ENCODE results near the gene LYSMD1.
"Not testable (repeated sequence)": the region's sequence is repeated elsewhere in the genome, so short reads cannot be mapped to it uniquely, and the experiment has no call there.

The LYSMD1 gene

DNA sequence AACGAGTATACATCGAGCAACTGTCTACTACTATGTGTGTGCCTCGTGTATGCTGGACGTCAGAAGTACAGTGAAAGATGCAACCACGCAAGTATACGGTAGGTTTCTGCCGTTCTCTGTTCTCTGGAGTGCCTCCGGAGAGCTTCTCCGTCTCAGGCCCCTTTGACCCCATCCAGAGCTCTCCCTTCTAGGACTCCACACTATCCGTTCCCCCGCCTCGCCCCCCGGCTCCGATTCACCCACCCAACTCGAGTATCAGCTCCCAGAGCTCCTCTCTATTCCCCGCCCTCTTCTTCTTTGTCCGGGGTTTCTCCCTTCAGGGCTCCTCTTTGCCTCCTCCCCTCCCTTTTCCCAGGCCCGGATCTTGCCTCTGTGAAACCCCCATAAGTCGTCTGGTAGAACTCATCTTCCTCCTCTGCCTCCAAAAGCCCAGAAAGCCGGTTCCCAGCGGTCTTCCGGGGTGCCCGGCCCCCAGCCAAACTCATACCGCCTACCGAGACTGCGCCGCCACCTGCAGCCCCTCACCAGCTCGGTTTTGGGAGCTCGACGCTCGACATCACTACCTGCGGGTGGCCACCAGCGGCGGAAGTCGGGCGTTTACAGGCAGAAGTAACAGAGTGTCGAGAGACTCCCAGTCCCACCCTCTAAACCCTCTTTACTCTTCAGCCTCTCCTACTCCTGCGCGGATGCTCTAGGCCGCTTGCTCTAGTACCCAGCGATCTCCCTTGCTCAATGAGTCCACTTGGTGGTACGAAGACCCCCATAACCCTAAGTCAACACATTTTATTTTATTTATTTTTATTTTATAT is 24.1 kb upstream of the LYSMD1 start, which contains the start of gene VPS72:
TSS of gene VPS72 (minus strand) at position 561 of the 809 bp plus-strand sequence. CDS start at position 485, 76 bp downstream.
- peak within 1 kb of the TSS; percentile 73 for H3K9ac ChIP-seq (ENCODE audit: low read depth, low read length)
- ATAC-seq (ENCODE audit: insufficient read depth, low read depth): peak; percentile 91
- peak; percentile 94 for DNase-seq
- H3K9me3 ChIP-seq (ENCODE audit: insufficient read depth, low read length, severe bottlenecking): no peaks in the 10 kb centered on the region
- H3K79me2 ChIP-seq (ENCODE audit: insufficient read depth, low read length): peaks cover 39% of the 10 kb centered on the region
- H3K27me3 ChIP-seq (ENCODE audit: insufficient read depth, low read length, poor library complexity): no peaks in the 10 kb centered on the region
- peak within 1 kb of the TSS; percentile 46 to 66 for H3K4me3 ChIP-seq (ENCODE audit: low read depth in 1 of 2, low read length in 2 of 2)
- H2AFZ ChIP-seq (ENCODE audit: low read depth, low read length): peak within 1 kb of the TSS; percentile 78
- H3K4me2 ChIP-seq (ENCODE audit: insufficient read depth, low read length): peak within 1 kb of the TSS; percentile 63
- peaks cover 14% of the 10 kb centered on the region for H3K36me3 ChIP-seq (ENCODE audit: insufficient read depth, low read length)
- peak within 1 kb of the TSS; percentile 82 for H3K27ac ChIP-seq (ENCODE audit: low read length)
- peaks cover 28% of the 10 kb centered on the region for H3K4me1 ChIP-seq (ENCODE audit: insufficient read depth, low read length)
- TF ChIP-seq, protein P1, sequence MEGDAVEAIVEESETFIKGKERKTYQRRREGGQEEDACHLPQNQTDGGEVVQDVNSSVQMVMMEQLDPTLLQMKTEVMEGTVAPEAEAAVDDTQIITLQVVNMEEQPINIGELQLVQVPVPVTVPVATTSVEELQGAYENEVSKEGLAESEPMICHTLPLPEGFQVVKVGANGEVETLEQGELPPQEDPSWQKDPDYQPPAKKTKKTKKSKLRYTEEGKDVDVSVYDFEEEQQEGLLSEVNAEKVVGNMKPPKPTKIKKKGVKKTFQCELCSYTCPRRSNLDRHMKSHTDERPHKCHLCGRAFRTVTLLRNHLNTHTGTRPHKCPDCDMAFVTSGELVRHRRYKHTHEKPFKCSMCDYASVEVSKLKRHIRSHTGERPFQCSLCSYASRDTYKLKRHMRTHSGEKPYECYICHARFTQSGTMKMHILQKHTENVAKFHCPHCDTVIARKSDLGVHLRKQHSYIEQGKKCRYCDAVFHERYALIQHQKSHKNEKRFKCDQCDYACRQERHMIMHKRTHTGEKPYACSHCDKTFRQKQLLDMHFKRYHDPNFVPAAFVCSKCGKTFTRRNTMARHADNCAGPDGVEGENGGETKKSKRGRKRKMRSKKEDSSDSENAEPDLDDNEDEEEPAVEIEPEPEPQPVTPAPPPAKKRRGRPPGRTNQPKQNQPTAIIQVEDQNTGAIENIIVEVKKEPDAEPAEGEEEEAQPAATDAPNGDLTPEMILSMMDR (IDR thresholded peaks at IDR 0.05; ENCODE audit: borderline replicate concordance, extremely low read depth, low read length, poor library complexity, severe bottlenecking): peak; percentile 19
- no peak for TF ChIP-seq EZH2 (IDR thresholded peaks at IDR 0.05; ENCODE audit: borderline replicate concordance, low read depth, low read length, severe bottlenecking)
- no peaks in the 10 kb centered on the region for H4K20me1 ChIP-seq (ENCODE audit: insufficient read depth, low read length)

DNA sequence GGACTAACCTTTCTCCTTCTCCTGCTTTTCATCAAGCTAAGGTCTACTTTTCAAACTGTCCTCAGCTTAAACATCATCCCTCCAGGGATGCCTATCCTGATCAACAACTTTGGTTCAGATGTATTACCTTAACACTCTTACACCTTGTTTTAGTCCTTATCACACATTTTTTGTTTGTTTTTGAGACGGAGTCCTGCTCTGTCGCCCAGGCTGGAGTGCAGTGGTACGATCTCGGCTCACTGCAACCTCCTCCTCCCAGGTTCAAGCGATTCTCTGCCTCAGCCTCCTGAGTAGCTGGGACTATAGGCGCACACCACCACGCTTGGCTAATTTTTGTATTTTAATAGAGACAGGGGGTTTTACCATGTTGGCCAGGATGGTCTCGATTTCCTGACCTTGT is 23.0 kb upstream of the LYSMD1 start:
- peak overlapping the region; percentile 46 to 66; a peak in 3 of 4 replicates for H3K4me3 ChIP-seq (ENCODE audit: low read depth in 1 of 2, low read length in 2 of 2)
- DNase-seq; H4K20me1 ChIP-seq (ENCODE audit: insufficient read depth, low read length); H3K27me3 ChIP-seq (ENCODE audit: insufficient read depth, low read length, poor library complexity); H3K9me3 ChIP-seq (ENCODE audit: insufficient read depth, low read length, severe bottlenecking); ATAC-seq (ENCODE audit: insufficient read depth, low read depth); H2AFZ ChIP-seq (ENCODE audit: low read depth, low read length): not testable (repeated sequence)
- peak overlapping the region; percentile 82 for H3K27ac ChIP-seq (ENCODE audit: low read length)
- H3K36me3 ChIP-seq (ENCODE audit: insufficient read depth, low read length): peaks cover 24% of the 10 kb centered on the region
- peaks cover 28% of the 10 kb centered on the region for H3K4me1 ChIP-seq (ENCODE audit: insufficient read depth, low read length)
- H3K4me2 ChIP-seq (ENCODE audit: insufficient read depth, low read length): peak overlapping the region; percentile 63
- H3K79me2 ChIP-seq (ENCODE audit: insufficient read depth, low read length): peaks cover 39% of the 10 kb centered on the region
- peak overlapping the region; percentile 73 for H3K9ac ChIP-seq (ENCODE audit: low read depth, low read length)

DNA sequence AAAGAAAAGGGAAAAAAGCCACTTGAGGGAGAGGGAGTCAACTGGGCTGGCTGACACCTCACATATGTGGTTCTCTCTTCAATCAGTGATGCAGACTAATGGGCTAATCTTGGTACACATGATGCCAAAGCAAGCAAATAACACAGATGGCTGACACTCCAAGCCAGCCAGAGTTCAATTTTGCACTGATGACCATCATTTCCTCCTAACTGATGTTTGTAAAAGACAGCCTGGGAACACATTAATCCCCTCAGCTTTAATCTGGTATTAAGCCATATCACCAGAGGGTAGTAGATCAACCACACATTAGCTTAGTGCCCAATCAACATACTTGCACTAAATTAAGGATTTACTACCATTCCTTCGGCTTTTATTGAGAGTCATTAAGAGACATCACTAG is 21.5 kb upstream of the LYSMD1 start:
- TF ChIP-seq, protein P1 (IDR thresholded peaks at IDR 0.05; ENCODE audit: borderline replicate concordance, extremely low read depth, low read length, poor library complexity, severe bottlenecking): no peak
- no peak for TF ChIP-seq EZH2 (IDR thresholded peaks at IDR 0.05; ENCODE audit: borderline replicate concordance, low read depth, low read length, severe bottlenecking)
- no peaks in the 10 kb centered on the region for H3K9me3 ChIP-seq (ENCODE audit: insufficient read depth, low read length, severe bottlenecking)
- DNase-seq: no peak
- H3K27me3 ChIP-seq (ENCODE audit: insufficient read depth, low read length, poor library complexity): no peaks in the 10 kb centered on the region
- H3K36me3 ChIP-seq (ENCODE audit: insufficient read depth, low read length): peaks cover 36% of the 10 kb centered on the region
- ATAC-seq (ENCODE audit: insufficient read depth, low read depth): no peak
- H3K9ac ChIP-seq (ENCODE audit: low read depth, low read length): no peak overlapping the region
- peaks cover 28% of the 10 kb centered on the region for H3K4me1 ChIP-seq (ENCODE audit: insufficient read depth, low read length)
- H3K27ac ChIP-seq (ENCODE audit: low read length): no peak overlapping the region
- H3K79me2 ChIP-seq (ENCODE audit: insufficient read depth, low read length): peaks cover 39% of the 10 kb centered on the region
- H2AFZ ChIP-seq (ENCODE audit: low read depth, low read length): no peak overlapping the region
- no peak overlapping the region for H3K4me3 ChIP-seq (ENCODE audit: low read depth in 1 of 2, low read length in 2 of 2)
- no peak overlapping the region for H3K4me2 ChIP-seq (ENCODE audit: insufficient read depth, low read length)
- no peaks in the 10 kb centered on the region for H4K20me1 ChIP-seq (ENCODE audit: insufficient read depth, low read length)

DNA sequence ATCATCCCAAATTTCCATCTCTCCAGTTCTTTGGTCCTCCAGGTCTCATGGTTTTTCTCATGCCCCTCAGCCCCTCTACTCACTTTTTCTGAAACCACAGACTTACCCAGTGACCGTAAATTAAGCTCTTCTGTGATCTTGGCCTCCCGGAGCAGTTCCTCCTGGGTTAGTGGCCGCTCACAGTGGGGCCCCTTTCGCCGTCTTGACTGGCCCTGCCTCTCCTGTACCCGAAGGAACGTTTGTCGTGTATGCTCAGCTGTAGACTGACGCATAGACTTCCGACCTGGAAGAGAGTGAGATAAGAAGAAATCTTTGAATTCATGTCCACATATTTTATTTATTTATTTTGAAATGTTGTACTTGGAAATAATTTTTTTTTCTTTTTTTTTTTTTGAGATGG is 18.5 kb upstream of the LYSMD1 start:
- DNase-seq (no peak), ATAC-seq (ENCODE audit: insufficient read depth, low read depth) (no peak)
- Histone ChIP-seq H3K9me3 (ENCODE audit: insufficient read depth, low read length, severe bottlenecking) (no peaks in the 10 kb centered on the region), H3K27ac (ENCODE audit: low read length) (no peak overlapping the region), H3K9ac (ENCODE audit: low read depth, low read length) (no peak overlapping the region), H3K4me1 (ENCODE audit: insufficient read depth, low read length) (peaks cover 19% of the 10 kb centered on the region), H3K79me2 (ENCODE audit: insufficient read depth, low read length) (peaks cover 31% of the 10 kb centered on the region), H3K4me2 (ENCODE audit: insufficient read depth, low read length) (no peak overlapping the region), H3K27me3 (ENCODE audit: insufficient read depth, low read length, poor library complexity) (no peaks in the 10 kb centered on the region), H3K36me3 (ENCODE audit: insufficient read depth, low read length) (peaks cover 61% of the 10 kb centered on the region), H3K4me3 (ENCODE audit: low read depth in 1 of 2, low read length in 2 of 2) (no peak overlapping the region), H2AFZ (ENCODE audit: low read depth, low read length) (no peak overlapping the region), H4K20me1 (ENCODE audit: insufficient read depth, low read length) (no peaks in the 10 kb centered on the region)
- TF ChIP-seq, protein P1 (IDR thresholded peaks at IDR 0.05; ENCODE audit: borderline replicate concordance, extremely low read depth, low read length, poor library complexity, severe bottlenecking): no peak
- no peak for TF ChIP-seq EZH2 (IDR thresholded peaks at IDR 0.05; ENCODE audit: borderline replicate concordance, low read depth, low read length, severe bottlenecking)

All from DND-41 (cell line).